ENCODE results near the gene CSF1R. TPM values are rescaled to one million over a fixed set of nuclear protein-coding genes. Genes with fewer than 3 reads are reported as not detected.

CSF1R gene
- polyA plus RNA-seq, 1 of the 3 experiments (the other 2 are of a cell fraction), result 0.25 TPM

DNA sequence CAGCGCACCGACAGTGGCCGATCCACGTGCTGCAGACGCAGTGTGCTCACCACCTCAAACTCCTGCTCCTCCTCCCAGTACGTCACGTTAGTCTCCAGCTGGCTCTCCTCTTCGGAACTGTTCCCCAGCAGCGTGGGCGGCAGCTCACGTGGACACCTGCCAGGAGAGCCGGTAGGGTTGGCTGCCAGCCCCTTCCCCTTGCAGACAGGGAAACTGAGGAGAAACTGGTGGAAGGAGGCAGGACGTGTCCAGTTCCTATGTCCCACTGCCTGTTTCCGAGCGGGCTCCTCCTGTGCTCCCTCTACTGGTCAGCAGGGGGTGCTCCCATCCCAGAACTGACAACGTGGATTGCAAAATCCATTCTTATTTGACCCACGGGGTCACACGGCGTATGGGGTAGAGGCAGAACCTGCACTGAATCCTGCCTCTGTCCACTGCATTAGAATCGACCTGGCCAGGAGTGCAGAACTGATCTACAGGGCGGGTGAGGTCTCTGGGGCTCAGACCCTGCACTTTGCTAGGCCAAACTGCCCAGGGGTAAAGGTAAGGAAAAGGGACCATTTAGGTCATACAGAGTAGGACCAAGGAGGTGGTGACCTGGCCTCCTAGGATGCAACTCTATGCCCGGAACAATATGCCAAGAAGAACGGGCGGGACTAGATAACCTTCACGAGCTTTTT is 43.6 kb upstream of the CSF1R start:
- no peak overlapping the region for H3K9ac ChIP-seq
- H3K27me3 ChIP-seq (ENCODE audit: insufficient read depth), result no peaks in the 10 kb centered on the region
- peak; percentile 92 for DNase-seq
- 59% methylated on average over 22 of the region's 25 CpGs for WGBS (ENCODE audit: low lambda C conversion rate)
- no peak overlapping the region for H2AFZ ChIP-seq (ENCODE audit: low read depth)
- H3K4me1 ChIP-seq (ENCODE audit: control insufficient read depth in 1 of 2, insufficient read depth in 2 of 2, low read depth in 1 of 2, low read length in 1 of 2), result no peaks in the 10 kb centered on the region; a peak in 1 of 4 replicates
- CTCF ChIA-PET, result interaction anchor here (0.6 to 12.5 kb wide), 40 partner anchors 8 to 306 kb away, joined by 3 to 173 read pairs (median 4); partner anchors contain the start of gene PDGFRB
- no peaks in the 10 kb centered on the region for H3F3A ChIP-seq (replicated peaks; ENCODE audit: insufficient read depth)
- POLR2A ChIA-PET, result no interaction called here
- no peak overlapping the region; a peak in 1 of 4 replicates for H3K27ac ChIP-seq (ENCODE audit: low read depth in 2 of 2, low read length in 1 of 2)
- no peaks in the 10 kb centered on the region for H3K79me2 ChIP-seq (ENCODE audit: insufficient read depth)
- no peaks in the 10 kb centered on the region for H4K20me1 ChIP-seq (ENCODE audit: insufficient read depth)
- no peaks in the 10 kb centered on the region for H3K9me3 ChIP-seq
- peaks cover 41 to 81% of the 10 kb centered on the region in 2 experiments for H3K36me3 ChIP-seq (replicated peaks in 1 of 2; ENCODE audit: control insufficient read depth in 1 of 2, insufficient read depth in 2 of 2, low read length in 1 of 2)
- TF ChIP-seq USF1 (IDR thresholded peaks at IDR 0.05; ENCODE audit: borderline replicate concordance, low read depth) (no peak), SMC3 (IDR thresholded peaks at IDR 0.05; ENCODE audit: low read depth, low read length) (peak; percentile 96), CHD2 (IDR thresholded peaks at IDR 0.05; ENCODE audit: low read length, partially characterized antibody) (peak; percentile 13), SIN3A (IDR thresholded peaks at IDR 0.05; ENCODE audit: borderline replicate concordance, low read depth, low read length) (0 out of 2 replicates have a peak, but pooled peaks have one; percentile 16), JUND (IDR thresholded peaks at IDR 0.05) (no peak), ELF1 (IDR thresholded peaks at IDR 0.05) (no peak), POLR2AphosphoS5 (IDR thresholded peaks at IDR 0.05; ENCODE audit: low read depth, low read length) (no peak), RXRA (IDR thresholded peaks at IDR 0.05; ENCODE audit: borderline replicate concordance, low read depth) (no peak), YY1 (IDR thresholded peaks at IDR 0.05; ENCODE audit: low read depth) (no peak), RCOR1 (IDR thresholded peaks at IDR 0.05; ENCODE audit: low read length) (0 out of 2 replicates have a peak, but pooled peaks have one; percentile 12), EZH2phosphoT487 (IDR thresholded peaks at IDR 0.05; ENCODE audit: borderline replicate concordance, low read depth) (no peak), TAF1 (IDR thresholded peaks at IDR 0.05; ENCODE audit: borderline replicate concordance, low read depth, low read length) (no peak), NFIC (IDR thresholded peaks at IDR 0.05; ENCODE audit: borderline replicate concordance) (no peak), FOXM1 (IDR thresholded peaks at IDR 0.05; ENCODE audit: low read depth) (no peak), EP300 (IDR thresholded peaks at IDR 0.05; ENCODE audit: borderline replicate concordance in 1 of 2, low read depth in 1 of 2, low read length in 1 of 2) (no peak), CTCF (IDR thresholded peaks at IDR 0.05) (peak; percentile 94), RAD21 (IDR thresholded peaks at IDR 0.05; ENCODE audit: low read length) (peak; percentile 97)
- TF ChIP-seq, protein P1, sequence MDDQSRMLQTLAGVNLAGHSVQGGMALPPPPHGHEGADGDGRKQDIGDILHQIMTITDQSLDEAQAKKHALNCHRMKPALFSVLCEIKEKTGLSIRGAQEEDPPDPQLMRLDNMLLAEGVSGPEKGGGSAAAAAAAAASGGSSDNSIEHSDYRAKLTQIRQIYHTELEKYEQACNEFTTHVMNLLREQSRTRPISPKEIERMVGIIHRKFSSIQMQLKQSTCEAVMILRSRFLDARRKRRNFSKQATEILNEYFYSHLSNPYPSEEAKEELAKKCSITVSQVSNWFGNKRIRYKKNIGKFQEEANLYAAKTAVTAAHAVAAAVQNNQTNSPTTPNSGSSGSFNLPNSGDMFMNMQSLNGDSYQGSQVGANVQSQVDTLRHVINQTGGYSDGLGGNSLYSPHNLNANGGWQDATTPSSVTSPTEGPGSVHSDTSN (IDR thresholded peaks at IDR 0.05), result no peak
- TF ChIP-seq, protein P2, sequence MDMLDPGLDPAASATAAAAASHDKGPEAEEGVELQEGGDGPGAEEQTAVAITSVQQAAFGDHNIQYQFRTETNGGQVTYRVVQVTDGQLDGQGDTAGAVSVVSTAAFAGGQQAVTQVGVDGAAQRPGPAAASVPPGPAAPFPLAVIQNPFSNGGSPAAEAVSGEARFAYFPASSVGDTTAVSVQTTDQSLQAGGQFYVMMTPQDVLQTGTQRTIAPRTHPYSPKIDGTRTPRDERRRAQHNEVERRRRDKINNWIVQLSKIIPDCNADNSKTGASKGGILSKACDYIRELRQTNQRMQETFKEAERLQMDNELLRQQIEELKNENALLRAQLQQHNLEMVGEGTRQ (IDR thresholded peaks at IDR 0.05; ENCODE audit: borderline replicate concordance, low read depth, low read length), result no peak
- H3K4me3 ChIP-seq (ENCODE audit: low read depth in 2 of 2, low read length in 1 of 2), result no peak overlapping the region; a peak in 1 of 4 replicates
- H3K4me2 ChIP-seq, result no peak overlapping the region
- no peaks in the 10 kb centered on the region for H3K9me2 ChIP-seq
